MM.1S (cell line): ENCODE results near the gene FAM20A.

Experiments used
- EZH2 ChIP-seq: fragments of 300-600 bp; sonication (generic); optimal IDR thresholded peaks from 2 replicates; pipeline ENCODE3; 2017; ENCODE audit warnings: low read depth, mild to moderate bottlenecking, antibody characterized with exemption, low read length, mixed read lengths
- TF ChIP-seq, protein P1 (sequence below): fragments of 300-600 bp; sonication (generic); IDR thresholded peaks from 2 replicates; pipeline ENCODE4 v1.5.1; 2016; ENCODE audit warnings: antibody characterized with exemption, low read length, mixed read lengths

GRCh38 chr17:68497885-68498319 is 103.3 kb downstream of the FAM20A start:
- TF ChIP-seq, protein P1, sequence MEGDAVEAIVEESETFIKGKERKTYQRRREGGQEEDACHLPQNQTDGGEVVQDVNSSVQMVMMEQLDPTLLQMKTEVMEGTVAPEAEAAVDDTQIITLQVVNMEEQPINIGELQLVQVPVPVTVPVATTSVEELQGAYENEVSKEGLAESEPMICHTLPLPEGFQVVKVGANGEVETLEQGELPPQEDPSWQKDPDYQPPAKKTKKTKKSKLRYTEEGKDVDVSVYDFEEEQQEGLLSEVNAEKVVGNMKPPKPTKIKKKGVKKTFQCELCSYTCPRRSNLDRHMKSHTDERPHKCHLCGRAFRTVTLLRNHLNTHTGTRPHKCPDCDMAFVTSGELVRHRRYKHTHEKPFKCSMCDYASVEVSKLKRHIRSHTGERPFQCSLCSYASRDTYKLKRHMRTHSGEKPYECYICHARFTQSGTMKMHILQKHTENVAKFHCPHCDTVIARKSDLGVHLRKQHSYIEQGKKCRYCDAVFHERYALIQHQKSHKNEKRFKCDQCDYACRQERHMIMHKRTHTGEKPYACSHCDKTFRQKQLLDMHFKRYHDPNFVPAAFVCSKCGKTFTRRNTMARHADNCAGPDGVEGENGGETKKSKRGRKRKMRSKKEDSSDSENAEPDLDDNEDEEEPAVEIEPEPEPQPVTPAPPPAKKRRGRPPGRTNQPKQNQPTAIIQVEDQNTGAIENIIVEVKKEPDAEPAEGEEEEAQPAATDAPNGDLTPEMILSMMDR, result no peak
- no peak for TF ChIP-seq EZH2
